ENCODE measurements around the gene BORCS5. TPM values are rescaled to one million over a fixed set of nuclear protein-coding genes. Genes with fewer than 3 reads are reported as not detected.

Gene BORCS5
- total and polyA plus RNA-seq, 2 of the 4 experiments (the other 2 are of a cell fraction): 14.4 to 18.3 TPM

DNA sequence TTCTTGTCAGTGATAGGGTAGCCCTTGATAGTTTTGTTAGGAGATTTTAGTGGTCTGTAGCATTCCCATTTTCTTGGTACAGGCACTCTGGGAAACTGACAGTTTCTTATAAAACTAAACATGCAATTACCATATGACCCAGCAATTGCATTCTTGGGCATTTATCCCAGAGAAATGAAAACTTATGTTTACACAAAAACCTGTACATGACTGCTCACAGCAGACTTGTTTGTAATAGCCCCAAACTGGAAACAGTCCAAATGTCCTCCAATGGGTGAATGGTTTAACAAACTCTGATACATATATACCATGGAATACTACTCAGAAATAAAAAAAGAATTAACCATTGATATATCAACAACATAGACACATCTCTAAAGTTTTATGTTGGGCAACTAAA, 75.5 kb downstream of the BORCS5 start:
- no peak overlapping the region for H3K23ac ChIP-seq (ENCODE audit: low read depth, low read length)
- H2BK15ac ChIP-seq (ENCODE audit: low read depth, low read length): no peak overlapping the region
- peaks cover 20% of the 10 kb centered on the region for H3K4me1 ChIP-seq (ENCODE audit: control insufficient read depth, insufficient read depth, low read length)
- no TSS peak for BruUV-seq (replicated peaks)
- no peaks in the 10 kb centered on the region for H3K36me3 ChIP-seq (ENCODE audit: control insufficient read depth, insufficient read depth, low read length)
- no peak overlapping the region for H3K4me3 ChIP-seq (ENCODE audit: insufficient read depth, low read depth, low read length)
- H2AK5ac ChIP-seq (ENCODE audit: low read depth, low read length): no peak overlapping the region
- H3K27me3 ChIP-seq (ENCODE audit: control insufficient read depth, insufficient read depth, low read length): no peaks in the 10 kb centered on the region
- dilution Hi-C loops (cut with HindIII; ENCODE audit: low sequenced_read_pairs, unreplicated experiment) (no loop called here), in situ Hi-C loops (cut with MboI; ENCODE audit: low sequenced_read_pairs) (no loop called here), intact Hi-C loops (cut with micrococcal nuclease) (no loop called here)
- H2AFZ ChIP-seq (replicated peaks; ENCODE audit: low read length, poor library complexity): no peak overlapping the region
- DNase-seq: peak; percentile 96
- H2AK9ac ChIP-seq (replicated peaks; ENCODE audit: low read depth, low read length, poor library complexity): no peak overlapping the region
- no peak overlapping the region; the same call in 1 of the 2 replicates for H4K5ac ChIP-seq (ENCODE audit: low read depth, low read length)
- H3K4me2 ChIP-seq (ENCODE audit: low read depth, low read length): peak overlapping the region; percentile 89
- ATAC-seq (ENCODE audit: low read depth): peak; percentile 77
- no peak overlapping the region for H3K14ac ChIP-seq (replicated peaks; ENCODE audit: low read depth, low read length)
- H3K27ac ChIP-seq (ENCODE audit: insufficient read depth, low read length): peak overlapping the region; percentile 38; the same call in 1 of the 2 replicates
- ChIA-PET POLR2A (ENCODE audit: unreplicated experiment) (no interaction called here), CTCF (no interaction called here)
- H2BK5ac ChIP-seq (ENCODE audit: low read depth, low read length, poor library complexity, severe bottlenecking): peak overlapping the region; percentile 56
- peak overlapping the region; percentile 11; the same call in 1 of the 2 replicates for H2BK120ac ChIP-seq (ENCODE audit: low read depth, low read length)
- H3K79me1 ChIP-seq (ENCODE audit: low read depth in 1 of 2, low read length in 2 of 2): peaks cover 0 to 18% of the 10 kb centered on the region in 2 experiments; a peak in 1 of 4 replicates
- H3K4ac ChIP-seq (ENCODE audit: low read depth, low read length): peak overlapping the region; percentile 0; the same call in 1 of the 2 replicates
- TF ChIP-seq CEBPB (IDR thresholded peaks at IDR 0.05; ENCODE audit: low read depth, low read length) (peak; percentile 15; the same call in 1 of the 2 replicates), MAFK (IDR thresholded peaks at IDR 0.05; ENCODE audit: low read depth, low read length) (no peak)
- H2BK20ac ChIP-seq (ENCODE audit: low read depth, low read length): no peak overlapping the region
- no peak overlapping the region; the same call in 1 of the 2 replicates for H3K18ac ChIP-seq (ENCODE audit: low read depth, low read length)
- H3K9me3 ChIP-seq (ENCODE audit: control insufficient read depth, insufficient read depth, low read length): no peaks in the 10 kb centered on the region
- no peak overlapping the region for H3K9ac ChIP-seq (ENCODE audit: low read depth, low read length)
- H3K56ac ChIP-seq (ENCODE audit: extremely low read depth, insufficient read depth, low read length): no peak overlapping the region
- no peaks in the 10 kb centered on the region for H4K20me1 ChIP-seq (ENCODE audit: insufficient read depth, low read length)
- peak overlapping the region in 1 of 2 experiments; percentile 44; a peak in 1 of 4 replicates for H4K8ac ChIP-seq (ENCODE audit: low read depth in 2 of 2, low read length in 2 of 2)
- H3K9me1 ChIP-seq (ENCODE audit: insufficient read depth, low read length): peaks cover 7% of the 10 kb centered on the region
- H4K91ac ChIP-seq (ENCODE audit: insufficient read depth, low read depth, low read length): no peak overlapping the region

Data from IMR-90 (cell line).